Myocyte (in vitro differentiated cells): Measurements from ENCODE around the gene TMEM69. TPM values are rescaled to one million over a fixed set of nuclear protein-coding genes. Genes with fewer than 3 reads are reported as not detected.
"Not testable (repeated sequence)": the region's sequence is repeated elsewhere in the genome, so short reads cannot be mapped to it uniquely, and the experiment has no call there.

ENCODE experiments used
- DNase-seq: peaks from one replicate; pipeline ENCODE4 v3.0.0-alpha.2; 2012; ENCODE audit warnings: low read depth
- total RNA-seq: library from RNA; depleted of rRNA; stranded (reverse); fragments of >200 nt; gene quantifications from 2 replicates; pipeline ENCODE4 v1.2.3, GENCODE V29; 2014

The TMEM69 gene
- total RNA-seq, 1 donor from 2014 or later = 31.1 TPM

GRCh38 chr1:45677751-45678245 lies 10.2 kb upstream of the TMEM69 start:
- DNase-seq = no peak

- peak; percentile 20 for DNase-seq
These were observed 9.5 kb upstream of the TMEM69 start for GRCh38 chr1:45678489-45678888.

GRCh38 chr1:45679123-45679522 lies 8.9 kb upstream of the TMEM69 start:
- peak; percentile 53 for DNase-seq

GRCh38 chr1:45682942-45683341 lies 5.0 kb upstream of the TMEM69 start:
- DNase-seq = no peak

- no peak for DNase-seq
These were observed 3.6 kb upstream of the TMEM69 start for GRCh38 chr1:45684402-45684801.

GRCh38 chr1:45685308-45686014 lies 2.5 kb upstream of the TMEM69 start:
- peak; percentile 12 for DNase-seq

- peak; percentile 56 for DNase-seq
These were observed 2.0 kb upstream of the TMEM69 start for GRCh38 chr1:45686015-45686287.

- DNase-seq = peak; percentile 97
These were observed 1.5 kb upstream of the TMEM69 start, which contains the start of gene GPBP1L1 for GRCh38 chr1:45686288-45687013. TSS of gene GPBP1L1 (minus strand) at chr1:45686533. CDS start at chr1:45659087, 27,446 bp downstream.

GRCh38 chr1:45687014-45687753 lies 797 bp upstream of the TMEM69 start:
- peak; percentile 99 for DNase-seq

- DNase-seq = not testable (repeated sequence)
These were observed 5.8 kb downstream of the TMEM69 start for GRCh38 chr1:45693811-45694210.

- DNase-seq = no peak
These were observed 6.8 kb downstream of the TMEM69 start for GRCh38 chr1:45694823-45695222.

GRCh38 chr1:45704637-45705036 lies 16.7 kb downstream of the TMEM69 start:
- no peak for DNase-seq

- no peak for DNase-seq
These were observed 25.7 kb downstream of the TMEM69 start for GRCh38 chr1:45713711-45714110.

GRCh38 chr1:45716700-45717099 lies 28.7 kb downstream of the TMEM69 start:
- no peak for DNase-seq

- DNase-seq = not testable (repeated sequence)
These were observed 29.4 kb downstream of the TMEM69 start for GRCh38 chr1:45717386-45717785.

GRCh38 chr1:45718289-45718688 lies 30.3 kb downstream of the TMEM69 start:
- no peak for DNase-seq

- DNase-seq = peak; percentile 59
These were observed 33.2 kb downstream of the TMEM69 start for GRCh38 chr1:45721207-45721606.

GRCh38 chr1:45722809-45723208 lies 34.8 kb downstream of the TMEM69 start:
- no peak for DNase-seq

GRCh38 chr1:45723248-45723930 lies 35.4 kb downstream of the TMEM69 start:
- no peak for DNase-seq

GRCh38 chr1:45726007-45726406 lies 38.0 kb downstream of the TMEM69 start:
- not testable (repeated sequence) for DNase-seq

GRCh38 chr1:45730075-45730779 lies 42.2 kb downstream of the TMEM69 start:
- DNase-seq = no peak
